Activated naive CD4-positive, alpha-beta T cell (primary cell): Measurements from ENCODE around the gene KCNAB1.
"Not testable (repeated sequence)": the region's sequence is repeated elsewhere in the genome, so short reads cannot be mapped to it uniquely, and the experiment has no call there.

Experiments used
- DNase-seq, 4 experiments: peaks; one replicate each; lab custom pipeline; 2025; lab: John Stamatoyannopoulos, UW

Gene KCNAB1

DNA sequence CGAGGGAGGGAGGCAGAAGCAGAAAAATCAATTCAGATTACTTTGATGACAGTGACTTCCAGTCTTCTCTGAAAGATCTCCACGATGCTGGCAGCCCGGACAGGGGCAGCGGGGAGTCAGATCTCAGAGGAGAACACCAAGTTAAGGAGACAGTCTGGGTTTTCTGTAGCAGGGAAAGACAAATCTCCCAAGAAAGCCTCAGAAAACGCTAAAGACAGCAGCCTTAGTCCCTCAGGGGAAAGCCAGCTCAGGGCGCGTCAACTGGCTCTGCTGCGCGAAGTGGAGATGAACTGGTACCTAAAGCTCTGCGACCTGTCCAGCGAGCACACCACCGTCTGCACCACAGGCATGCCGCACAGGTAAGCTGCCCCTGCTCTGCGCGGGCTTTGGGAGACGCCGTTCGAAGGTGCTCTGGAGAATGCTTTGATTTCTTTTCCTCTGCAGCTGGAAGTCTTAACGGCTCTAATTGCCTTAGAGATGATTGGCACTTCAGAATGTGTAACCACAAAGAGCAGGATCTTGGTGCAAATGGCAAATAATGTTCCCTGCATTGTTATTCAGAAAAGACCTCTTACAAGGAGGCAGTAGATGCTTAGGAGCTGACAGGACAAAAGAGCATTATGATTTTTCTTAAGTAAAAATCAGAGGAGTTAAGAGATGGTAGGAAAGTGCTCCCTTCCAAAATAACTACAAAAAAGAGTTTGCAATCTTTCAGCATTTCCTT, at the start of gene KCNAB1:
Gene KCNAB1, plus strand, starts transcription at position 51 of the 724 bp plus-strand sequence.
- no peak for DNase-seq

DNA sequence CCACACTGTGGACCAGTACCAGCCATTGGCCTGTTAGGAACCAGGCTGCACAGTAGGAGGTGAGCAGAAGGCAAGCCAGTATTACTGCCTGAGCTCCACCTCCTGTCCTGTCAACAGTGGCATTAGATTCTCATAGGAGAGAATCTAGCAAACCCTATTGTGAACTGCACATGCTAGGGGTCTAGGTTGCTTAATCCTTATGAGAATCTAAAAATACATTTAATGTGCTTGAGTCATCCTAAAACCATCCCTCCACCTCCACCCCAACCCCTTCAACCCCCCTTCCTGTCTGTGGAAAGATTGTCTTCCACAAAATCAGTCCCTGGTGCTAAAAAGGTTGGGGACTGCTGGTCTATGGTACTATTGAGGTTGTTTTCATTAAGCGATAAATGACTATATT, 49.3 kb upstream of the KCNAB1 start:
- no peak for DNase-seq

DNA sequence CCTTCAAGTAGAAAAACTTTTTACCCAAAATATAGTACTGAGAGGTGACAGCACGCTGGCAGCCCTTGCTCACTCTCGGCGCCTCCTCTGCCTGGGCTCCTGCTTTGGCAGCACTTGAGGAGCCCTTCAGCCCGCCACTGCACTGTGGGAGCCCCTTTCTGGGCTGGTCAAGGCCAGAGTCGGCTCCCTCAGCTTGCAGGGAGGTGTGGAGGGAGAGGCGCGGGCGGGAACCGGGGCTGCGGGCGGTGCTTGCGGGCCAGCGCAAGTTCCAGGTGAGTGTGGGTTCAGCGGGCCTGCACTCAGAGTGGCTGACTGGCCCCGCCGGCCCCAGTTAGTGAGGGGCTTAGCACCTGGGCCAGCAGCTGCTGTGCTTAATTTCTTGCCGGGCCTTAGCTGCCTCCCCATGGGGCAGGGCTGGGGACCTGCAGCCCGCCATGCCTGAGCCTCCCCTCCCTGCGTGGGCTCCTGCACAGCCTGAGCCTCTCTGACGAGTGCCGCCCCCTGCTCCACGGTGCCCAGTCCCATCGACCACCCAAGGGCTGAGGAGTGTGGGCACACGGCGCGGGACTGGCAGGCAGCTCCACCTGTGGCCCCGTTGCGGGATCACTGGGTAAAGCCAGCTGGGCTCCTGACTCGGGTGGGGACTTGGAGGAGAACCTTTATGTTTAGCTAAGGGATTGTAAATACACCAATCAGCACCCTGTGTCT, 47.3 kb upstream of the KCNAB1 start:
- not testable (repeated sequence) for DNase-seq

DNA sequence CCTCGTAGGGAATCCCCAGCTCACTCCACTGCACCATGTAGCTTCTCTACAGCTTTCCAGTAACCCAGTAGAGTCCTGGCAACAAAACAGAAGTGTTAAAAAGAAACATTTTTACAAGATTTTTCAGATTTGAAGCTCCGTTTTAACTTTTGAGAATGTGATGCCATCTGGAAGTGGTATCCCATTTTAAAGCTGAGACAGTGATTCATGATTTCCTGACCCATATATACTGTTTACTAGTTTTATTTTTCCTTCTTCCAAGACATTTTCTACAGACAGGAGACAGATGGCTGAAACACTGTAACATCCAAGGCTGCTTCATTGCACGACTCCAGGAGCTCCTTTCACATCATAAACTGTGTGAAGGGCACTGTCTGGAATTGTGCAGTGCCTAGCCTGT, 30.3 kb upstream of the KCNAB1 start:
- DNase-seq: no peak

DNA sequence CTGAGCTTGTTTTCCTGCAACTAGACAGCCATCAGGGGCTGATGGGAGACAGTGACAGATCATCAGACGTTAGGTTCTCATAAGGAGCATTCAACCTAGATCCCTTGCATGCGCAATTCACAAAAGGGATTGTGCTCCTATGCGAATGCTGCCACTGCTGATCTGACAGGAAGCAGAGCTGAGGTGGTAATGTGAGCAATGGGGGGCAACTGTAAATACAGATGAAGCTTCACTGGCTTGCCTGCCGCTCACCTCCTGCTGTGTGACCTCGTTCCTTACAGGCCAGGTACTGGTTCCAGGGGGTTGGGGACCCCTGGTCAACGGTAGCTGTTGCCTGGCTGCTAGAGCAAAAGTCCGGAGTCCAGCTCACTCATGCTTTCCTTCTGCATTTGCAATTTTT, 26.4 kb upstream of the KCNAB1 start:
- no peak for DNase-seq

DNA sequence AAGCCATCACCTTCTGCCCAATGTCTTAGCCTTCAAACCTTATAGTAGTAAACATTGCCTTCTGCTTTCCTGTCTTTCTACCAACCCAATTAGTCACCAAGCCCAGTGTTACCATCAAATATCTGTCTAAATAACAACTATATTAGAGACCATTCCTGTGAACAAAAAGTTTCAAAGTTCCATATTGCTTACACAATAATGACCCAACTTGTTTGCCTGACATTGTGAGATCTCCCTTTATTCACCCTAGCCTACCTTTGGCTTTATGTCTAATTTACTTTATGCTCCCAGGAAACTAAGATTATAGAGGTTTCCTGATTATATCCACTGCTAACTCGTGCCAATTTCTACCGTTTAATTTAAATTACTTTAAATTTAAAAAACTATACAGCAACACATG, 26.0 kb upstream of the KCNAB1 start:
- no peak for DNase-seq

DNA sequence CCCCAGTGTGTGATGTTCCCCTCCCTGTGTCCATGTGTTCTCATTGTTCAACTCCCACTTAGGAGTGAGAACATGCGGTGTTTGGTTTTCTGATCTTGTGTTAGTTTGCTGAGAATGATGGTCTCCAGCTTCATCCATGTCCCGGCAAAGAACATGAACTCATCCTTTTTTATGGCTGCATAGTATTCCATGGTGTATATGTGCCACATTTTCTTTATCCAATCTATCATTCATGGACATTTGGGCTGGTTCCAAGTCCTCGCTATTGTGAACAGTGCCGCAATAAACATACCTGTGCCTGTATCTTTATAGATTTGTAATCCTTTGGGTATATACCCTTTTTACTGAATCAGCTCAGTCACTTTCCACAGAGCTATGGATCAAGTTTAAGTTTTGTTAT, 24.7 kb upstream of the KCNAB1 start:
- not testable (repeated sequence) for DNase-seq

DNA sequence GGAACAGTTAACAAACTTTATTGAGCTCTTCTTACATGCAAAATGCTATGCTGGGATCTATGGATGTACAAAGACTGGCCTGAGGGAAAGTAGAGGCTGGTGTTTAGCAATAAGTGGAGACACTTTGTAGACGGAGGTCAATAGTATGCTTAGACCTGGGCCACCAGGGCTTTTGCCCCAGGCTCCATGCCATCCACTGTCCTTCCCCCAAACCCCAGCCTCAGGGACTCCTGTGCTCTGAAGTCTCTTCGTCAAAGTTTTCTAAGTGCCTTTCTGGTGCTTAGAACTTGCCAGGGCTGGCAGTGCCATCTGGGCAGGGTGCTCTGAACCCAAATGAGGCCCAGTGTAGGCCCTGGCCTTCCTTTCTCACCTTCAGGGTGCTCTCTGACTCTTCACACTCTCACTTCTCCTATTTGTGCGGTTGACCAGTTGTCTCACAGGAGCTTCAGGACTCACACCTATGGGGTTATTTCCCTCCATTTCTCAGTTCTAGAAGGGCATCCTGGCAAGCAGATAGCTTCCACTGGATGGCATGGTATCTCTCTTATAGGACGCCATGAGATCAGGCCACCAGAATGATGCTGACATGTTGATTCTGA, 21.8 kb upstream of the KCNAB1 start:
- no peak for DNase-seq

DNA sequence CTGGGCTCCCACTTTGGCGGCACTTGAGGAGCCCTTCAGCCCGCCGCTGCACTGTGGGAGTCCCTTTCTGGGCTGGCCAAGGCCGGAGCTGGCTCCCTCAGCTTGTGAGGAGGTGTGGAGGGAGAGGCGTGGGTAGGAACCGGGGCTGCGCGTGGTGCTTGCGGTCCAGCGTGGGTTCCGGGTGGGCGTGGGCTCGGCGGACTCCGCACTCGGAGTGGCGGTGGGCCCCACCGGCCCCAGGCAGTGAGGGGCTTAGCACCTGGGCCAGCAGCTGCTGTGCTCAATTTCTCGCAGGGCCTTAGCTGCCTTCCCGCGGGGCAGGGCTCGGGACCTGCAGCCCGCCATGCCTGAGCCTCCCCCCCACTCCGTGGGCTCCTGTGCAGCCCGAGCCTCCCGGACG, 21.0 kb upstream of the KCNAB1 start:
- DNase-seq: not testable (repeated sequence)

DNA sequence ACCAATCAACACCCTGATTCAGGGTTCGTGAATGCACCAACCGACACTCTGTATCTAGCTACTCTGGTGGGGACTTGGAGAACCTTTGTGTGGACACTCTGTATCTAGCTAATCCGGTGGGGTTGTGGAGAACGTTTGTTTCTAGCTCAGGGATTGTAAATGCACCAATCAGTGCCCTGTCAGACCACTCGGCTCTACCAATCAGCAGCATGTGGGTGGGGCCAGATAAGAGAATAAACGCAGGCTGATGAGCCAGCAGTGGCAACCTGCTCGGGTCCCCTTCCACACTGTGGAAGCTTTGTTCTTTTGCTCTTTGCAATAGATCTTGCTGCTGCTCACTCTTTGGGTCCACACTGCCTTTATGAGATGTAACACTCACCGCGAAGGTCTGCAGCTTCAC, 20.4 kb upstream of the KCNAB1 start:
- DNase-seq: not testable (repeated sequence)

DNA sequence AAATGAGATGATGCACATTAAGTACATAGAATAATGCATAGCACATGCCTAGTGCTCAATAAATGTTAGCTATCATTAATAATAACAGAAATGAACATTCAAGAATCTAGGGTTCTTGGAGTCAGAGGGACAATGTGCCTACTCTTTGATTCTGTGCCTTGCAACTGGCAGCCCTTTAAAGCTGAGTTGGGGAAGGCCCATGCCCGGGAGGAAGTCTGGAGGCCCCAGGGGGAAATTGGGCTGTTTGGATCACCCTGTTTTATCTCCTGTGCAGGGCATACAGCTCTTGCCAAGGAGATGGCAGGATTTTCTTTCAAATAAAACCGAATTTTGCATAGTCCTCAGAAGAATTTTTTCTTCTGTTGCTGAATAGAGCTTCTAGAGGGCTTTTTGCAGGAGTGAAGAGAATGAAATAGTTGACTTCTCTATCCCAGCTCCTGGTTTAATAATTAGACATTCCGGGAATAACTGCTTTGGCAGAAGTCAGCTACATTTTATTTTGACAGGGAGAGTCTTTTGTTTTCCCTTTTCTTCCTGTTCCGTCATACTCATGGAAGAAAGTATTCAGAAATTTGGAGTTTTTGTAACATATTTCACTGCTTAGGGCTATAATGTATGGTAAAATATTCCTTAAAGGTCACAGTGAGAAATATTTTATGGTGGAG, 18.0 kb upstream of the KCNAB1 start:
- no peak for DNase-seq

DNA sequence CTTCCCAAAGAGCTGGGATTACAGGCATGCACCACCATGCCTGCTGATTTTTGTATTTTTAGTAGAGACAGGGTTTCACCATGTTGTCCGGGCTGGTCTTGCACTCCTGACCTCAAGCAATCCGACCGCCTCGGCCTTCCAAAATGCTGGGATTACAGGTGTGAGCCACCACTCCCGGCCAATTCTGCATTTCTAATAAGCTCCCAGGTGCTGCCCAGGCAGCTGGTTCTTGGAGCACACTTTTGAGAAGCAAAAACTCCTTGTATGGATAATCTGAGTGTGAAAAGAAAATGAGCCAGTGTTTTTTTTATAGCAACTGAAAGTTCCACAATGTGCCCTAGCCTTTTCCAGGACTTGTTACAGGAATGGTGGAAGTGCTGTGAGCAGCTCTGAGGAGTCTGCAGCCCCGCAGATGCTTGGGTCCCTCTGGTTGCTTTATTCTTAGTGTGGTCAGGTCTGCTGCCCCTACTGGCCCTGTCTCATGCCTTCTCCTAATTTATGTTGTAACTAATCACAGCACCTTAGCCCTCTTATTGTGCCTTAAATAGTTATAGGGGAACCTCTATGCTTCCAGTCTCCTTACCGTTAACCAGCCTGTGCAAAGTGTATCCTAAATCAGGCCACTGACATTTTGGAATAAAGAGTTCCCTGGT, 13.5 kb upstream of the KCNAB1 start:
- DNase-seq: no peak

DNA sequence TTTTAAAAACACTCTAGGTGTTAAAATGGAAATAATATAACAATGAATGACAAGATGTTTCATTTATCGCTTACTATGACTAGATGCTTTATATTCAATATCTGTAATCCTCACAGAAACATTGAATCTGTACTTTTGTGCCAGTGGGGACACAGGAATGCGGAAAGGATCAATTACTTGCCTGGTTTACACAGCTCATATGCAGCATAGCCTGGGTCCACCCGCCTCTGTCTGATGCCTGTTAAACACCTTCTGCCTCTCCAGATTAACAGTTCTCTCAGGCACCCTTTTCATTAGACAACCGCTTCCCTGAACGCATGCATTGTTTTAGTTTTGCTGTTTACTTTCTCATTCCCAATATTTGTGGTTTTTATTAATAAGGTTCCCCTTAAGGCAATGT, 12.9 kb upstream of the KCNAB1 start:
- no peak for DNase-seq

DNA sequence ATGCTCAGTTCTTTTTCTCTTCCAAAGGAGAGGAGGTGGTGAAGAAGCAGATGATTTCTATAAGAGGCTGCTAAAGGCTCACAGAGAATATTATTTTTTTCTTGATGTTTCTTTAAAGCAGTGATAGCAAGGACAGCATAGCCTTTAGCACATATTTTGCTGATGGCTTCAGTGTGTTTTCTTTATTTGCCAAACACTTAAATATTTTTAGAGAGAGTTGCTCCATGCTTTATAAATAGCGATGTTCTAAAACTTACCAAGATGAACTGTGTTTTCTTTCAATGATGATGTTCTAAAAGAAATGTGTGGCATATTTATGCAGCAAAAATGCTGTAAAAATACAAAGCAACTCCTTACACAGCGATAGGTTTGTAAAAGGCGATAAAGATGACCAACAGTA, 11.8 kb upstream of the KCNAB1 start:
- DNase-seq: no peak

DNA sequence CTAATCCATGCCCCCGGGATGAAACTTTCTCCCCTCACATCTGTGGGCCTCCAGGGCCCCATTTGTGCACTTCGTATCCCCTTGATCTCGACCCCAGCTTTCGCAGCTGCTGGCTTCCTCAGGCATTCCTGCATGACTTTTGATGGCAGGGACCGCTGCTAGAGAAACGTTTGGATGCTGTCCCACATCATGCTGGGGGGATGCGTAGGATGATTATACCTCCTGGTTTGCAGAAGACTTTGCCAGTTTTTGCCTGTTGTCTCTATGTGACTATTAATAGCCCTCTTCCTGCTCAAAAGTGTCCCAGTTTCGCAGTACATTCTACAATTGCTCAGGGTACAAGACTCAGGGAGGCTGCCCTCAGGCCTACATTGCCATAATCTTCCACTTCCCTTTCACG, 10.4 kb upstream of the KCNAB1 start:
- DNase-seq: no peak

DNA sequence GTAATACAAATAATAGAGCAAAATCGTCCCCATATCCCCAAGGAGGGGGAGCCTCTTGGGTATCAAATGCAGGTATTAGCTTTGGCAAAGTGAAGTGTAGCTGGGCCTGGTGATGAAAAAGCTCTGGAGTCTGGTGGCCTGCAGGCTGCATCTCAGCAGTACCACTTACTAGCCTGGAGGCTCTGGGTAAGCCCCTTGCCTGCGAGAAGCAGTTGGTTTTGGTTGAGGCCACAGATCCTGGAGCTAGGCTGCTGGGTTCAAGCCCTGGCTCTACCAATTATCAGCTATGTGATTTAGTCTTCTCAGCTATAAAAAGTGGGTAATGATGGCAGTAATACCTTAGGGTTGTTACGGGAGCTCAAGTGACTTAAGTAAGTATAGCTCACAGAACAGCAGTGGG, 6.1 kb downstream of the KCNAB1 start:
- DNase-seq: no peak

DNA sequence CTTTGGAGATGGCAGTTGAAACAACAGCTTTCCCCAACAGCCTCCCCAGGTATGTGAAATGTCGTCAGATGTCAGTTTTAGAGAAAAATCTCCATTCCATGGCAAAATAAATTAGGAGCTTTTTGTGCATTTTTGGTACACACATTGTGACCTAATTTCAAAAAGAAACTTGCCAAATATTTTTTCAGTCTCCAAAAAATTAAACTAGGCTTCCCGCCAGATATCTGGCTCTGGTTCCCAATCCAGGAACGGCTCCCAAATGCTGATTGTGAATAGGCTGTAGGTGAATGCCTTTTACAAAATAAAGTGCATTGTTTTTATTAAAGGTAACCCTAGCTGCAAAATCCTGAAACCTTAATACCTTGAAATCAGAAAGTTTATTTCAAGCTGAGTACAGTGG, 10.9 kb downstream of the KCNAB1 start:
- no peak for DNase-seq

DNA sequence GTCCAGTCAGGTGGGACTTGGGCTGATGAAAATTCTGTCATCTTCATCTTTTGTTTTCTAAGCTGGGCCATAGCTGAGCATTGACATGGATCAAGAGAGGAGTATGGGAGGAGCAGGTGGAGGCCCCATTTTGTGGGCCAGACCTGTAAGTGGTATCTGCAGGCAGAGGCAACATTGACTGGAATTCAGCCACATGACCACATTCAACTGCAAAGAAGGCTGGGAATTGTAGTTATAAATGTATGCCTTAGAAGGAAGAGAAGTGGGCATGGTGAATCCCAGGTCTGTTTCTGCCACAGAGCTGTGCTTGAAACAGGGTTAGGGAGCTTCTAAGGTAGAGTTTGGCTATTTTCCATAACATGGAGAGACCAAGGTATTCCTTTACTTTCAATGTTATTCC, 11.4 kb downstream of the KCNAB1 start:
- DNase-seq: no peak

DNA sequence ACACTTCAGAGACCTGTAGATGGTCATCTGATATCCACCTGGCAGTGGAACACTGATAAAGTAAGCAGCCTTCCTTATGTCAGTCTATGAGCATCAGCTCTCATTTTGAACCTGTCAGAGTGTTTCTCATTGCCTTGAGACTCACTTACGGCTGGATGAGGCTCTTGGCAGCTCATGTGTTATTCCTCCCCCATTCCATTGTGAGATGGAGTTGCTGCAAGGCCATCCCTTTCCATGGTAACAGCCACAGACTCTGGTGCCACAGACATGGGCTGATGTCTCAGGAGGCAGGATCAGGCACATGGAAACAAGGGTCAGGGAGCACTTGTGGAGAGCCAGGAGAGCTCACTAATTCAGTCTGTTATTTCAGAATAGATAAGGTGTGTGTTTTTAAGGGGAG, 11.9 kb downstream of the KCNAB1 start:
- no peak for DNase-seq

DNA sequence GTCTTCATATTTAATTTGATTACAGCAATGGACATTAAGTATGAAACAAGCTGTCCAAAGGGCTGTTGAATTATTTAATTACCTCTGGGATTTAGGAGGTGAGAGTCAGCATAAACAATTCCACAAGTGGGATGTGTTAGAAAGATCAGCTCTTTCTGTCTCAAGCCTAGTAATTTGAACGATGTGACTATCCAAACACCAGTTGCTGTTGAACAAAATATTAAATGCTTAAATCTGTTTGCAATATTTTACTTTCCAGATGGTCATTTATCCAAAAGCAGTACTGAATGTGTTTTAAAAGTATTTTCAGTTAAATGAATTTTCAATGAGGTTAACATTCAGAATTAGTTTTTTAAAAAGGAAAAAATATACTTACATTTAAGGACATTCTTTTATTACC, 12.7 kb downstream of the KCNAB1 start:
- DNase-seq: no peak

DNA sequence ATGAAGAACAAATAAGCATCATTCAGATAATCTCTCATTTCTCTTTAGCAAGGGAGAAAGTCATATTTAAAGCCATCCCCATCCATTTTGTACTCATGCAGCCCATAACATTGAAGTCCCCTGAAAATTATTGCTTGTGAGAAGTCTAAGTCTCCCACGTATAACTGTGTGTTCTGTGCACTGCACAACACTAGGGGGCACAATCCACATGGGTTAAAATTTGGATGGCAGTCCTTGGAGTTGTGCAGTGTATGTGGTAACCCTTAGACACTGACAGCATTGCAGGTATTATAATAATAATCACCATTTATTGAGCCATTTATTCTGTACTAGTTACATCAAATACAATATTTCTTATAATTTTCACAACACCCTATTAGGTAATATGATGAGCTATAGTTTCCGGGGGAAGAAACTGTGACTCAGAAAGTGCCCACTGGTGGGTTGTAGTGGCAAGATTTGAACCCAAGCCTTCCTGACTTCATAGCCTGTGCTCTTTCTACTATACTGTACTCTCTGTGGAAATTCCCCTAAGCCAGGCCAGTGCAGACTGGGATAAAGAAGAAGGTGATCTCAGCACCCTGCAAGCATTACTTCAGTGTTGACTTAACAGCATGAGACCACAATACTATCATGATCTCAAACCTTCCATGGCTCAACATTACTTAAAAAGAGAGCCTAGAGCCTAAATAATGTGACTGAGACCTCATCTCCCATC, 15.7 kb downstream of the KCNAB1 start:
- DNase-seq: no peak

DNA sequence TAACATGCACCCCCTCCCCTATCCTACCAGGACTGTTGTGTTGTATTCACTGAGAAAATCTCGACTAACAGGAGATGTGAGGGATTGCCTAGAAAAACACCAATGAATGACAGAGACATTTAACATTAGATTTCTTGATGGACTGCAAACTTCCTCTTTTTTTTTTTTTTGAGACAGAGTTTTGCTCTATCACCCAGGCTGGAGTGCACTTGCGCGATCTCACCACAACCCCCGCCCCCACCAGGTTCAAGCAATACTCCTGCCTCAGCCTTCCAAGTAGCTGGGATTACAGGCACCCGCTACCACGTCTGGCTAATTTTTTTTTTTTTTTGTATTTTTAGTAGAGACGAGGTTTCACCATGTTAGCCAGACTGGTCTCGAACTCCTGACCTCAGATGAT, 17.0 kb downstream of the KCNAB1 start:
- not testable (repeated sequence) for DNase-seq
